ENCODE measurements around the gene FAM78B. TPM values are rescaled to one million over a fixed set of nuclear protein-coding genes. Genes with fewer than 3 reads are reported as not detected.

Gene FAM78B
- total and polyA plus RNA-seq, 10 of the 15 experiments (the other 5 are each of a cell fraction or from before 2014, with no cell fraction given): 0.10 to 4.9 (median 1.6) TPM

DNA sequence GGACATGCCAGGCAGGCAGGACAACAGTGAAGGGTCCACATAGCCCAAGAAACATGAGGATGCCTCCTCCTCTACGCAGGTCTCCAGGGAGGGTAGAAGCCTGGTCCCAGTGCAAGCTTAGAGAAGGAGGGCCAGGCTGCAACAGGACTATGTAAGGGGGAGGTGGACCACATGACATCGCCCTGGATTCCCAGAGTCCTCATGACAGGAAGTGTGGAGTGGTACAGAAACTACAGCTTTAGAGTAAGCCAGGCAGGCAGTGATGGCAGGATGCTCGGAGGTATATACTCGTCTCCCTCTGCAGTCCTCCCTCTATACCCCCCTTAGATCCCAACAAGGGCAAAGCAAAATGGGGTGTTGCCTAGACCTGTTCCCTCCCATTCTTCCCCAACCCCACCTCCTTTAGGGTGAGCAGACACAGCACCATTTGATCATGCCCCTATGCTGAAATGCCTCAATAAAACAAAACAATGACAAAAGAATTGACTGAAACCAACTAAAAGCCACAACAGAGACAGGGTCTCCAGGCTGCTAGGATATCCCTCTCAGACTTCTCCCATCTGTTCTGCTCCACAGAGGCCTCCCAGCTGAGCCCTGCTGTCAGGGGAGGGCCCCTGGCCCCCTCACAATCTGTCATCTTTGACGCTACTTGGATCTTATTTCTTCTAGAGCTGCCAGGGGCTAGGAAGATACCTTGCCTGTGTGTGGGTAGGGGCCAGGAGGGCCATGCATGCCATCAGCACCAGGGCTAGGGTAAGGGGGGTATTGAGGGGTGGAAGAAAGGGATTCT, 13.1 kb downstream of the FAM78B start (continued):
- TF ChIP-seq, protein P1, sequence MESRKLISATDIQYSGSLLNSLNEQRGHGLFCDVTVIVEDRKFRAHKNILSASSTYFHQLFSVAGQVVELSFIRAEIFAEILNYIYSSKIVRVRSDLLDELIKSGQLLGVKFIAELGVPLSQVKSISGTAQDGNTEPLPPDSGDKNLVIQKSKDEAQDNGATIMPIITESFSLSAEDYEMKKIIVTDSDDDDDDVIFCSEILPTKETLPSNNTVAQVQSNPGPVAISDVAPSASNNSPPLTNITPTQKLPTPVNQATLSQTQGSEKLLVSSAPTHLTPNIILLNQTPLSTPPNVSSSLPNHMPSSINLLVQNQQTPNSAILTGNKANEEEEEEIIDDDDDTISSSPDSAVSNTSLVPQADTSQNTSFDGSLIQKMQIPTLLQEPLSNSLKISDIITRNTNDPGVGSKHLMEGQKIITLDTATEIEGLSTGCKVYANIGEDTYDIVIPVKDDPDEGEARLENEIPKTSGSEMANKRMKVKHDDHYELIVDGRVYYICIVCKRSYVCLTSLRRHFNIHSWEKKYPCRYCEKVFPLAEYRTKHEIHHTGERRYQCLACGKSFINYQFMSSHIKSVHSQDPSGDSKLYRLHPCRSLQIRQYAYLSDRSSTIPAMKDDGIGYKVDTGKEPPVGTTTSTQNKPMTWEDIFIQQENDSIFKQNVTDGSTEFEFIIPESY (IDR thresholded peaks at IDR 0.05): no peak
- TF ChIP-seq, protein P2, sequence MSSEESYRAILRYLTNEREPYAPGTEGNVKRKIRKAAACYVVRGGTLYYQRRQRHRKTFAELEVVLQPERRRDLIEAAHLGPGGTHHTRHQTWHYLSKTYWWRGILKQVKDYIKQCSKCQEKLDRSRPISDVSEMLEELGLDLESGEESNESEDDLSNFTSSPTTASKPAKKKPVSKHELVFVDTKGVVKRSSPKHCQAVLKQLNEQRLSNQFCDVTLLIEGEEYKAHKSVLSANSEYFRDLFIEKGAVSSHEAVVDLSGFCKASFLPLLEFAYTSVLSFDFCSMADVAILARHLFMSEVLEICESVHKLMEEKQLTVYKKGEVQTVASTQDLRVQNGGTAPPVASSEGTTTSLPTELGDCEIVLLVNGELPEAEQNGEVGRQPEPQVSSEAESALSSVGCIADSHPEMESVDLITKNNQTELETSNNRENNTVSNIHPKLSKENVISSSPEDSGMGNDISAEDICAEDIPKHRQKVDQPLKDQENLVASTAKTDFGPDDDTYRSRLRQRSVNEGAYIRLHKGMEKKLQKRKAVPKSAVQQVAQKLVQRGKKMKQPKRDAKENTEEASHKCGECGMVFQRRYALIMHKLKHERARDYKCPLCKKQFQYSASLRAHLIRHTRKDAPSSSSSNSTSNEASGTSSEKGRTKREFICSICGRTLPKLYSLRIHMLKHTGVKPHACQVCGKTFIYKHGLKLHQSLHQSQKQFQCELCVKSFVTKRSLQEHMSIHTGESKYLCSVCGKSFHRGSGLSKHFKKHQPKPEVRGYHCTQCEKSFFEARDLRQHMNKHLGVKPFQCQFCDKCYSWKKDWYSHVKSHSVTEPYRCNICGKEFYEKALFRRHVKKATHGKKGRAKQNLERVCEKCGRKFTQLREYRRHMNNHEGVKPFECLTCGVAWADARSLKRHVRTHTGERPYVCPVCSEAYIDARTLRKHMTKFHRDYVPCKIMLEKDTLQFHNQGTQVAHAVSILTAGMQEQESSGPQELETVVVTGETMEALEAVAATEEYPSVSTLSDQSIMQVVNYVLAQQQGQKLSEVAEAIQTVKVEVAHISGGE (CRISPR knock-in tag; IDR thresholded peaks at IDR 0.05): no peak

DNA sequence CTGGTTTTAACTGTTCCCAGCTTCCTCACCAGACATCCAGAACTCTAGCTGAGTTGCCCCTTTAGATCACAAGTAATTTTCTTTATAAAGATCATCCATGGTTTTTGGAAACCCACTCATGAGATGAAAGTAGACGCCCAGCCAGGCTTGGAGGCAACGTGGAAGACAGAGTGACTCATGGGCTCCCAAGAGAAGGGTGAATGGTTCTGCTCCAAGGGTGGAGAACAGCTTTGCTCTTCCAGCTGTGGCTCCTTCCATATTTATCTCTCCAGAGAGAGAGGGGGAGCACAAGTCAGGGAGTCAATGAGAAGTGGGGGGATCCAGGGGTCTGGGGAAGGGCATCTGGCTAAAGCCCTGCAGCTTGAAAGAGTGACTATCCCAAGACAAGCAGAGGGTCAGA, 13.8 kb downstream of the FAM78B start:
- Histone ChIP-seq H3K9me3 (replicated peaks; ENCODE audit: control insufficient read depth, insufficient read depth, low read length) (no peaks in the 10 kb centered on the region; the same call in 2 of the 3 replicates), H3K4me3 (no peak overlapping the region), H3K4me1 (ENCODE audit: control insufficient read depth, insufficient read depth, low read length) (no peaks in the 10 kb centered on the region), H3K36me3 (ENCODE audit: control insufficient read depth in 2 of 2, insufficient read depth in 2 of 2, low read length in 1 of 2) (no peaks in the 10 kb centered on the region), H3K27ac (ENCODE audit: control insufficient read depth, insufficient read depth) (no peak overlapping the region), H3K27me3 (replicated peaks in 1 of 2; ENCODE audit: control insufficient read depth in 2 of 2, insufficient read depth in 2 of 2, low read length in 1 of 2) (no peaks in the 10 kb centered on the region), H4K20me1 (ENCODE audit: control insufficient read depth, insufficient read depth) (no peaks in the 10 kb centered on the region), H3K79me2 (ENCODE audit: control insufficient read depth, insufficient read depth, low read length) (no peaks in the 10 kb centered on the region), H2AFZ (ENCODE audit: control insufficient read depth, low read depth, low read length) (no peak overlapping the region), H3K9ac (ENCODE audit: control insufficient read depth, insufficient read depth, low read length) (no peak overlapping the region), H3K4me2 (ENCODE audit: control insufficient read depth, insufficient read depth) (no peak overlapping the region)
- RAD21 ChIA-PET (ENCODE audit: unreplicated experiment): no interaction called here
- in situ Hi-C loops (cut with MboI) (no loop called here), intact Hi-C loops (cut with micrococcal nuclease; ENCODE audit: unreplicated experiment) (no loop called here)
- no peak for ATAC-seq
- SMC1A ChIA-PET (ENCODE audit: uncharacterized antibody, unreplicated experiment): interaction anchor here (0.9 to 2.2 kb wide), 3 partner anchors 8 to 18 kb away, joined by 3 to 8 read pairs (median 4); no protein-coding TSS in a partner anchor
- WGBS (ENCODE audit: insufficient coverage, insufficient replicate concordance, low lambda C conversion rate, missing lambda C conversion rate): 3% methylated on average over 2 of the region's 2 CpGs
- DNase-seq (ENCODE audit: low read depth, low spot score): no peak
- POLR2A ChIA-PET: no interaction called here
- FAIRE-seq: no peak
- CTCF ChIA-PET: interaction anchor here (1.5 kb wide), 1 partner anchor 14 kb away, joined by 3 read pairs; the partner anchor contains the start of gene FAM78B
- no TSS peak for BruUV-seq (replicated peaks)
- no peak for TF ChIP-seq HDAC2 (IDR thresholded peaks at IDR 0.05)
- no peak for TF ChIP-seq RAD21 (IDR thresholded peaks at IDR 0.05; ENCODE audit: insufficient read depth, low read depth, low read length)
- TF ChIP-seq RUNX3 (IDR thresholded peaks at IDR 0.05; ENCODE audit: low read length): no peak
- TF ChIP-seq, protein P3, sequence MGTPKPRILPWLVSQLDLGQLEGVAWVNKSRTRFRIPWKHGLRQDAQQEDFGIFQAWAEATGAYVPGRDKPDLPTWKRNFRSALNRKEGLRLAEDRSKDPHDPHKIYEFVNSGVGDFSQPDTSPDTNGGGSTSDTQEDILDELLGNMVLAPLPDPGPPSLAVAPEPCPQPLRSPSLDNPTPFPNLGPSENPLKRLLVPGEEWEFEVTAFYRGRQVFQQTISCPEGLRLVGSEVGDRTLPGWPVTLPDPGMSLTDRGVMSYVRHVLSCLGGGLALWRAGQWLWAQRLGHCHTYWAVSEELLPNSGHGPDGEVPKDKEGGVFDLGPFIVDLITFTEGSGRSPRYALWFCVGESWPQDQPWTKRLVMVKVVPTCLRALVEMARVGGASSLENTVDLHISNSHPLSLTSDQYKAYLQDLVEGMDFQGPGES (IDR thresholded peaks at IDR 0.05): no peak
- TF ChIP-seq, protein P4, sequence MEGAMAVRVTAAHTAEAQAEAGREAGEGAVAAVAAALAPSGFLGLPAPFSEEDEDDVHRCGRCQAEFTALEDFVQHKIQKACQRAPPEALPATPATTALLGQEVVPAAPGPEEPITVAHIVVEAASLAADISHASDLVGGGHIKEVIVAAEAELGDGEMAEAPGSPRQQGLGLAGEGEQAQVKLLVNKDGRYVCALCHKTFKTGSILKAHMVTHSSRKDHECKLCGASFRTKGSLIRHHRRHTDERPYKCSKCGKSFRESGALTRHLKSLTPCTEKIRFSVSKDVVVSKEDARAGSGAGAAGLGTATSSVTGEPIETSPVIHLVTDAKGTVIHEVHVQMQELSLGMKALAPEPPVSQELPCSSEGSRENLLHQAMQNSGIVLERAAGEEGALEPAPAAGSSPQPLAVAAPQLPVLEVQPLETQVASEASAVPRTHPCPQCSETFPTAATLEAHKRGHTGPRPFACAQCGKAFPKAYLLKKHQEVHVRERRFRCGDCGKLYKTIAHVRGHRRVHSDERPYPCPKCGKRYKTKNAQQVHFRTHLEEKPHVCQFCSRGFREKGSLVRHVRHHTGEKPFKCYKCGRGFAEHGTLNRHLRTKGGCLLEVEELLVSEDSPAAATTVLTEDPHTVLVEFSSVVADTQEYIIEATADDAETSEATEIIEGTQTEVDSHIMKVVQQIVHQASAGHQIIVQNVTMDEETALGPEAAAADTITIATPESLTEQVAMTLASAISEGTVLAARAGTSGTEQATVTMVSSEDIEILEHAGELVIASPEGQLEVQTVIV (IDR thresholded peaks at IDR 0.05; ENCODE audit: borderline replicate concordance, partially characterized antibody): no peak

Data from GM12878 (cell line).